Measurements from ENCODE around the gene ACLY. TPM values are rescaled to one million over a fixed set of nuclear protein-coding genes. Genes with fewer than 3 reads are reported as not detected.

The ACLY gene
- total and polyA plus RNA-seq, 2 experiments from 2014 or later = 119 to 439 TPM

DNA sequence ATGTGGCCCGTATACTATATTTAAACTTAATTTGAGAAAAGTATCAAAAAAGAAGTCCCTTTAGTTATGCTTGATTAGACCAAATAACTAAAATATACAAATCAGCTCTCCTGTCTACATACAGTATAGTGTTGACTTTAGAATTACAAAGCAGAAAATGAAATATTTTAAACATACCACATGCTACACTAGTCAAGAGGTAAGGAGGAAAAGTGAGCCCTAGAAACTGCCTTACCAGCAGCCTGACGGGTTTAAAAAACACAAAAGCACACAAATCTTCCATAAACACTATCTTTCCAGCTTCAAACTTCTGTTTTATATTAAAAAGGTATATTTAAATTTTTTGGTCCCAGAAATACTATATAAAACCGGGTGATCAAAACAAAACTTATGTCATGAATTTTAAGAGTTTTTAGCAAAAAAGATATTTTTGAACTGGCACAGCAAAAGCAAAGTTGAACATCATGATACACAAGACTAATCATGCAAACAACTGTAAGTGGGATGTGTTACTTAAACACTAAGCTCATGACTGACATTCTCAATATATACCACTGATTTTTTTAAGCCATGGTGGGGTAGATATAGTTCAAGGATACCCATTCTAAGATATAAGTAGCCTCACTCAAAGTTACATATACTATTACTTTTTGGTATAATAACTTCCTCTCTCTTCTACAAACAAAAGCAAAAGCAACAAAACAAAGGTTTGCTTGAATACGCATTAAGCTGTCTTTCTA is 69.3 kb downstream of the ACLY start (continued):
- TF ChIP-seq, protein P1, sequence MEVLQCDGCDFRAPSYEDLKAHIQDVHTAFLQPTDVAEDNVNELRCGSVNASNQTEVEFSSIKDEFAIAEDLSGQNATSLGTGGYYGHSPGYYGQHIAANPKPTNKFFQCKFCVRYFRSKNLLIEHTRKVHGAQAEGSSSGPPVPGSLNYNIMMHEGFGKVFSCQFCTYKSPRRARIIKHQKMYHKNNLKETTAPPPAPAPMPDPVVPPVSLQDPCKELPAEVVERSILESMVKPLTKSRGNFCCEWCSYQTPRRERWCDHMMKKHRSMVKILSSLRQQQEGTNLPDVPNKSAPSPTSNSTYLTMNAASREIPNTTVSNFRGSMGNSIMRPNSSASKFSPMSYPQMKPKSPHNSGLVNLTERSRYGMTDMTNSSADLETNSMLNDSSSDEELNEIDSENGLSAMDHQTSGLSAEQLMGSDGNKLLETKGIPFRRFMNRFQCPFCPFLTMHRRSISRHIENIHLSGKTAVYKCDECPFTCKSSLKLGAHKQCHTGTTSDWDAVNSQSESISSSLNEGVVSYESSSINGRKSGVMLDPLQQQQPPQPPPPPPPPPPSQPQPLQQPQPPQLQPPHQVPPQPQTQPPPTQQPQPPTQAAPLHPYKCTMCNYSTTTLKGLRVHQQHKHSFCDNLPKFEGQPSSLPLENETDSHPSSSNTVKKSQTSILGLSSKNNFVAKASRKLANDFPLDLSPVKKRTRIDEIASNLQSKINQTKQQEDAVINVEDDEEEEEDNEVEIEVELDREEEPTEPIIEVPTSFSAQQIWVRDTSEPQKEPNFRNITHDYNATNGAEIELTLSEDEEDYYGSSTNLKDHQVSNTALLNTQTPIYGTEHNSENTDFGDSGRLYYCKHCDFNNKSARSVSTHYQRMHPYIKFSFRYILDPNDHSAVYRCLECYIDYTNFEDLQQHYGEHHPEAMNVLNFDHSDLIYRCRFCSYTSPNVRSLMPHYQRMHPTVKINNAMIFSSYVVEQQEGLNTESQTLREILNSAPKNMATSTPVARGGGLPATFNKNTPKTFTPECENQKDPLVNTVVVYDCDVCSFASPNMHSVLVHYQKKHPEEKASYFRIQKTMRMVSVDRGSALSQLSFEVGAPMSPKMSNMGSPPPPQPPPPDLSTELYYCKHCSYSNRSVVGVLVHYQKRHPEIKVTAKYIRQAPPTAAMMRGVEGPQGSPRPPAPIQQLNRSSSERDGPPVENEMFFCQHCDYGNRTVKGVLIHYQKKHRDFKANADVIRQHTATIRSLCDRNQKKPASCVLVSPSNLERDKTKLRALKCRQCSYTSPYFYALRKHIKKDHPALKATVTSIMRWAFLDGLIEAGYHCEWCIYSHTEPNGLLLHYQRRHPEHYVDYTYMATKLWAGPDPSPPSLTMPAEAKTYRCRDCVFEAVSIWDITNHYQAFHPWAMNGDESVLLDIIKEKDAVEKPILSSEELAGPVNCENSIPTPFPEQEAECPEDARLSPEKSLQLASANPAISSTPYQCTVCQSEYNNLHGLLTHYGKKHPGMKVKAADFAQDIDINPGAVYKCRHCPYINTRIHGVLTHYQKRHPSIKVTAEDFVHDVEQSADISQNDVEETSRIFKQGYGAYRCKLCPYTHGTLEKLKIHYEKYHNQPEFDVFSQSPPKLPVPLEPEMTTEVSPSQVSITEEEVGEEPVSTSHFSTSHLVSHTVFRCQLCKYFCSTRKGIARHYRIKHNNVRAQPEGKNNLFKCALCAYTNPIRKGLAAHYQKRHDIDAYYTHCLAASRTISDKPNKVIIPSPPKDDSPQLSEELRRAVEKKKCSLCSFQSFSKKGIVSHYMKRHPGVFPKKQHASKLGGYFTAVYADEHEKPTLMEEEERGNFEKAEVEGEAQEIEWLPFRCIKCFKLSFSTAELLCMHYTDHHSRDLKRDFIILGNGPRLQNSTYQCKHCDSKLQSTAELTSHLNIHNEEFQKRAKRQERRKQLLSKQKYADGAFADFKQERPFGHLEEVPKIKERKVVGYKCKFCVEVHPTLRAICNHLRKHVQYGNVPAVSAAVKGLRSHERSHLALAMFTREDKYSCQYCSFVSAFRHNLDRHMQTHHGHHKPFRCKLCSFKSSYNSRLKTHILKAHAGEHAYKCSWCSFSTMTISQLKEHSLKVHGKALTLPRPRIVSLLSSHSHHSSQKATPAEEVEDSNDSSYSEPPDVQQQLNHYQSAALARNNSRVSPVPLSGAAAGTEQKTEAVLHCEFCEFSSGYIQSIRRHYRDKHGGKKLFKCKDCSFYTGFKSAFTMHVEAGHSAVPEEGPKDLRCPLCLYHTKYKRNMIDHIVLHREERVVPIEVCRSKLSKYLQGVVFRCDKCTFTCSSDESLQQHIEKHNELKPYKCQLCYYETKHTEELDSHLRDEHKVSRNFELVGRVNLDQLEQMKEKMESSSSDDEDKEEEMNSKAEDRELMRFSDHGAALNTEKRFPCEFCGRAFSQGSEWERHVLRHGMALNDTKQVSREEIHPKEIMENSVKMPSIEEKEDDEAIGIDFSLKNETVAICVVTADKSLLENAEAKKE (CRISPR knock-in tag; IDR thresholded peaks at IDR 0.05) = no peak
- TF ChIP-seq STAT1 (IDR thresholded peaks at IDR 0.05; ENCODE audit: unreplicated experiment) = no peak
- no peak for TF ChIP-seq EZH2phosphoT487 (IDR thresholded peaks at IDR 0.05; ENCODE audit: unreplicated experiment)

DNA sequence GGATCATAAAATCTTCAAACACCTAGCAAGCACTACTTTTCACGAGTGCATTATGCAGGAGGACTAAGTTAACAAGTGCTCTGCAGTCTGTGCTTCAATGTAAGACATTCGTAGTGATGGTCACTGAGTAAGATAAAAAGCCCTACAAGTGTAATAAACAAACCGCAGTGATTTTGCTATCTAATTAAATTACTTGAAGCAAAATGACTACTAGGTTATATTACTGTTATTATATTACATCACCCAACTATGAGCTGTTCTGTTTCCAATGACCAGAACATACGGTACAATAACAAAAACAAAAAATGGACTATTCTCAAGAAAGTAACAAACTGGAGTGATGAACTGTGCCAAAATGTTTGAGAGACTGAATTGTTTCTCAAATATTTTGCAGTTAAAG is 70.0 kb downstream of the ACLY start:
- Histone ChIP-seq H3K27ac (ENCODE audit: low read depth) (no peak overlapping the region), H3K36me3 (ENCODE audit: insufficient read depth) (no peaks in the 10 kb centered on the region; the same call in 1 of the 2 replicates), H3K4me2 (no peak overlapping the region), H2AFZ (no peak overlapping the region), H3K79me2 (replicated peaks; ENCODE audit: insufficient read depth) (peaks cover 48% of the 10 kb centered on the region), H3K27me3 (ENCODE audit: insufficient read depth) (no peaks in the 10 kb centered on the region), H3F3A (replicated peaks; ENCODE audit: low read depth) (0 out of 2 replicates have a peak, but pooled peaks cover 5% of the 10 kb centered on the region), H3K9me2 (ENCODE audit: insufficient read depth) (no peaks in the 10 kb centered on the region), H3K4me3 (no peak overlapping the region), H4K20me1 (replicated peaks; ENCODE audit: insufficient read depth) (peaks cover 11% of the 10 kb centered on the region), H3K4me1 (ENCODE audit: insufficient read depth) (no peaks in the 10 kb centered on the region)
- H3K36me3 Mint-ChIP-seq (ENCODE audit: low read depth) = peaks cover 9% of the 10 kb centered on the region; the same call in 2 of the 3 replicates
- no peak overlapping the region for H3K27ac Mint-ChIP-seq
- no peaks in the 10 kb centered on the region for H3K27me3 Mint-ChIP-seq (ENCODE audit: insufficient read depth, low read depth, poor library complexity)
- DNase-seq (ENCODE audit: low spot score) (no peak), ATAC-seq (no peak)
- H3K9me3 Mint-ChIP-seq = no peaks in the 10 kb centered on the region
- no peak overlapping the region for H3K4me3 Mint-ChIP-seq
- H3K4me1 Mint-ChIP-seq = no peaks in the 10 kb centered on the region
- no peak for TF ChIP-seq STAT1 (IDR thresholded peaks at IDR 0.05; ENCODE audit: unreplicated experiment)
- TF ChIP-seq, protein P2, sequence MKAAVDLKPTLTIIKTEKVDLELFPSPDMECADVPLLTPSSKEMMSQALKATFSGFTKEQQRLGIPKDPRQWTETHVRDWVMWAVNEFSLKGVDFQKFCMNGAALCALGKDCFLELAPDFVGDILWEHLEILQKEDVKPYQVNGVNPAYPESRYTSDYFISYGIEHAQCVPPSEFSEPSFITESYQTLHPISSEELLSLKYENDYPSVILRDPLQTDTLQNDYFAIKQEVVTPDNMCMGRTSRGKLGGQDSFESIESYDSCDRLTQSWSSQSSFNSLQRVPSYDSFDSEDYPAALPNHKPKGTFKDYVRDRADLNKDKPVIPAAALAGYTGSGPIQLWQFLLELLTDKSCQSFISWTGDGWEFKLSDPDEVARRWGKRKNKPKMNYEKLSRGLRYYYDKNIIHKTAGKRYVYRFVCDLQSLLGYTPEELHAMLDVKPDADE (IDR thresholded peaks at IDR 0.05) = no peak
- TF ChIP-seq, protein P3, sequence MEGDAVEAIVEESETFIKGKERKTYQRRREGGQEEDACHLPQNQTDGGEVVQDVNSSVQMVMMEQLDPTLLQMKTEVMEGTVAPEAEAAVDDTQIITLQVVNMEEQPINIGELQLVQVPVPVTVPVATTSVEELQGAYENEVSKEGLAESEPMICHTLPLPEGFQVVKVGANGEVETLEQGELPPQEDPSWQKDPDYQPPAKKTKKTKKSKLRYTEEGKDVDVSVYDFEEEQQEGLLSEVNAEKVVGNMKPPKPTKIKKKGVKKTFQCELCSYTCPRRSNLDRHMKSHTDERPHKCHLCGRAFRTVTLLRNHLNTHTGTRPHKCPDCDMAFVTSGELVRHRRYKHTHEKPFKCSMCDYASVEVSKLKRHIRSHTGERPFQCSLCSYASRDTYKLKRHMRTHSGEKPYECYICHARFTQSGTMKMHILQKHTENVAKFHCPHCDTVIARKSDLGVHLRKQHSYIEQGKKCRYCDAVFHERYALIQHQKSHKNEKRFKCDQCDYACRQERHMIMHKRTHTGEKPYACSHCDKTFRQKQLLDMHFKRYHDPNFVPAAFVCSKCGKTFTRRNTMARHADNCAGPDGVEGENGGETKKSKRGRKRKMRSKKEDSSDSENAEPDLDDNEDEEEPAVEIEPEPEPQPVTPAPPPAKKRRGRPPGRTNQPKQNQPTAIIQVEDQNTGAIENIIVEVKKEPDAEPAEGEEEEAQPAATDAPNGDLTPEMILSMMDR (conservative IDR thresholded peaks at IDR 0.05; ENCODE audit: low read depth in 2 of 2) = no peak
- TF ChIP-seq POLR2AphosphoS5 (IDR thresholded peaks at IDR 0.05; ENCODE audit: low read depth) = no peak
- no peak for TF ChIP-seq CREB1 (CRISPR knock-in tag; IDR thresholded peaks at IDR 0.05; ENCODE audit: low read depth)
- TF ChIP-seq EZH2phosphoT487 (IDR thresholded peaks at IDR 0.05; ENCODE audit: unreplicated experiment) = no peak
- no peak for TF ChIP-seq JUNB (IDR thresholded peaks at IDR 0.05; ENCODE audit: unreplicated experiment)
- no peak for TF ChIP-seq NANOG (IDR thresholded peaks at IDR 0.05; ENCODE audit: borderline replicate concordance)

All from GM23338 (cell line).